ENCODE measurements around the gene SLC25A5.

DNA sequence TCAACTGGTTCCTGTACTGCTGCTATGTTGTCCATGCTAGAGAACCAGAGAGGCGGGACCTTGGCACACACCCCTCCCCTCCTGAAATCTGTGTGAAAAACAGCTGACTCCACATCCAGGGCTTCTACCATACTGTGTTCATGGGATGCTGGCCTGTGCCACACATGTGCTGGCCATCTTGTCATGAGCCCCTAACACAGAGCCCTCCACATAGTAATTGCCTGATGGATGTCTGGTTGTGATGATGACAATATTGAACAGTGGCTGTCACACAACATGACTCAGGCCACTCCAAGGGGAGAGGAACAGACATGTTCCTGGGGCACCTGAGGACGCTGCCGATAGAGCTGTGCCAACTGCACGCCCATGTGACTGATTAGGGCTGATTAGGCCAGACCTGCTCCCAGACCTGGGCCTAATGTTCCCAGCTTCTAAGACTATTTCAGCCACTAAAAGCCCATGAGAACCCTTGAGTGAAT, 13.1 kb downstream of the SLC25A5 start:
- TF ChIP-seq, protein P1, sequence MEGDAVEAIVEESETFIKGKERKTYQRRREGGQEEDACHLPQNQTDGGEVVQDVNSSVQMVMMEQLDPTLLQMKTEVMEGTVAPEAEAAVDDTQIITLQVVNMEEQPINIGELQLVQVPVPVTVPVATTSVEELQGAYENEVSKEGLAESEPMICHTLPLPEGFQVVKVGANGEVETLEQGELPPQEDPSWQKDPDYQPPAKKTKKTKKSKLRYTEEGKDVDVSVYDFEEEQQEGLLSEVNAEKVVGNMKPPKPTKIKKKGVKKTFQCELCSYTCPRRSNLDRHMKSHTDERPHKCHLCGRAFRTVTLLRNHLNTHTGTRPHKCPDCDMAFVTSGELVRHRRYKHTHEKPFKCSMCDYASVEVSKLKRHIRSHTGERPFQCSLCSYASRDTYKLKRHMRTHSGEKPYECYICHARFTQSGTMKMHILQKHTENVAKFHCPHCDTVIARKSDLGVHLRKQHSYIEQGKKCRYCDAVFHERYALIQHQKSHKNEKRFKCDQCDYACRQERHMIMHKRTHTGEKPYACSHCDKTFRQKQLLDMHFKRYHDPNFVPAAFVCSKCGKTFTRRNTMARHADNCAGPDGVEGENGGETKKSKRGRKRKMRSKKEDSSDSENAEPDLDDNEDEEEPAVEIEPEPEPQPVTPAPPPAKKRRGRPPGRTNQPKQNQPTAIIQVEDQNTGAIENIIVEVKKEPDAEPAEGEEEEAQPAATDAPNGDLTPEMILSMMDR (conservative IDR thresholded peaks at IDR 0.05), result no peak
- TF ChIP-seq EZH2 (IDR thresholded peaks at IDR 0.05; ENCODE audit: low read depth), result no peak

Measured in PC-9 (cell line).